ENCODE results near the gene P2RY14.
"Not testable (repeated sequence)": the region's sequence is repeated elsewhere in the genome, so short reads cannot be mapped to it uniquely, and the experiment has no call there.

Gene P2RY14

GRCh38 chr3:151262871-151263525 lies 15.3 kb downstream of the P2RY14 start:
- no peak for DNase-seq (ENCODE audit: low spot score)

GRCh38 chr3:151259664-151260063 lies 18.7 kb downstream of the P2RY14 start:
- DNase-seq (ENCODE audit: low spot score): no peak

GRCh38 chr3:151256749-151257148 lies 21.6 kb downstream of the P2RY14 start:
- DNase-seq (ENCODE audit: low spot score): no peak

- DNase-seq (ENCODE audit: low spot score): no peak
Observed at GRCh38 chr3:151248772-151249337, 29.5 kb downstream of the P2RY14 start.

GRCh38 chr3:151242006-151242405 lies 36.3 kb downstream of the P2RY14 start:
- not testable (repeated sequence) for DNase-seq (ENCODE audit: low spot score)

- no peak for DNase-seq (ENCODE audit: low spot score)
Observed at GRCh38 chr3:151236736-151237135, 41.6 kb downstream of the P2RY14 start.

GRCh38 chr3:151236316-151236715 lies 42.0 kb downstream of the P2RY14 start:
- no peak for DNase-seq (ENCODE audit: low spot score)

- DNase-seq (ENCODE audit: low spot score): no peak
Observed at GRCh38 chr3:151234825-151235224, 43.5 kb downstream of the P2RY14 start.

GRCh38 chr3:151232991-151233390 lies 45.4 kb downstream of the P2RY14 start:
- no peak for DNase-seq (ENCODE audit: low spot score)

GRCh38 chr3:151232403-151232802 lies 45.9 kb downstream of the P2RY14 start:
- DNase-seq (ENCODE audit: low spot score): not testable (repeated sequence)

GRCh38 chr3:151230646-151231045 lies 47.7 kb downstream of the P2RY14 start:
- DNase-seq (ENCODE audit: low spot score): no peak

GRCh38 chr3:151228666-151229040 lies 49.7 kb downstream of the P2RY14 start:
- no peak for DNase-seq (ENCODE audit: low spot score)

GRCh38 chr3:151227807-151228665 lies 50.3 kb downstream of the P2RY14 start:
- peak; percentile 89 for DNase-seq (ENCODE audit: low spot score)

- DNase-seq (ENCODE audit: low spot score): no peak
Observed at GRCh38 chr3:151227266-151227806, 51.0 kb downstream of the P2RY14 start.

- no peak for DNase-seq (ENCODE audit: low spot score)
Observed at GRCh38 chr3:151226825-151227224, 51.5 kb downstream of the P2RY14 start.

- no peak for DNase-seq (ENCODE audit: low spot score)
Observed at GRCh38 chr3:151226088-151226563, 52.2 kb downstream of the P2RY14 start.

- no peak for DNase-seq (ENCODE audit: low spot score)
Observed at GRCh38 chr3:151225040-151225975, 53.0 kb downstream of the P2RY14 start.

GRCh38 chr3:151224268-151224866 lies 54.0 kb downstream of the P2RY14 start:
- DNase-seq (ENCODE audit: low spot score): no peak

GRCh38 chr3:151219056-151219455 lies 59.3 kb downstream of the P2RY14 start:
- no peak for DNase-seq (ENCODE audit: low spot score)

- no peak for DNase-seq (ENCODE audit: low spot score)
Observed at GRCh38 chr3:151218136-151218535, 60.2 kb downstream of the P2RY14 start.
